HG03175 (cell line): ENCODE results near the gene CASK.
"Not testable (repeated sequence)": the region's sequence is repeated elsewhere in the genome, so short reads cannot be mapped to it uniquely, and the experiment has no call there.

ENCODE experiments used
- ATAC-seq: cut with Tn5 transposase; IDR thresholded peaks from one replicate; pipeline ENCODE4 v1.9.1; 2021; ENCODE audit warnings: mild to moderate bottlenecking, moderate library complexity; ENCODE audit not compliant: unreplicated experiment

CASK gene

DNA sequence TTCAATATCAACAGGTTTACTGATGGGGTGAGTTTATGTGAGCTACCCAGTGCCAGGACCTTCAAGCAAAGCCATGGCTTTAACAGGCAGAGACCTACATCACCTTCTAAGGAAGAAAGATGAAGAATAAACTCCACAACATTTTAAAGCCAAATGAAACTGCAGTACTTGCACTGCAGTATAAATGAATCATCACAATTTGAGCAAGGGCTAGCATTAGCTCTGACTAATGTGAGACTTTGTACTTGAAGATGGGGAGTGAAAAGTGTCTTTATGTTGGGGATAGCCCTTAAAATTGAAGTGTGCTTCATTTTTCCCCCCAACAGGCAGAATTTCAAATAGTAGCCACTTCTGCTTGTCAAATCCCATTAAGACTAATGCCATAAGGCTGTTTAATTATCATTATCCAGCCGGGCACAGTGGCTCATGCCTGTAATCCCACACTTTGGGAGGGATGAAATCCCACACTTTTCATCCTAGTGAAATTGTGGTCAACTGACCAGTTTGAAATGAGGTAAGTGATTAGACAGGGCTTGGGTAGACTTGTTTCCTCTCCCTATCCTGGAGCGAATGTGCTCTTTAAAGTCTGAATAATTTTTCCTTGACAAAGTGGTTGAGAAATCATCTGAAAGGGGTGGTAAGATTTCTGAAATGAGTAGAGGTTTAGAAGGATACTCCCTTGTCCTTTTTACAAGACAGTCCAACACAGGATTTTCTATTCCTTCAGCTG lies 261.8 kb downstream of the CASK start:
- no peak for ATAC-seq

DNA sequence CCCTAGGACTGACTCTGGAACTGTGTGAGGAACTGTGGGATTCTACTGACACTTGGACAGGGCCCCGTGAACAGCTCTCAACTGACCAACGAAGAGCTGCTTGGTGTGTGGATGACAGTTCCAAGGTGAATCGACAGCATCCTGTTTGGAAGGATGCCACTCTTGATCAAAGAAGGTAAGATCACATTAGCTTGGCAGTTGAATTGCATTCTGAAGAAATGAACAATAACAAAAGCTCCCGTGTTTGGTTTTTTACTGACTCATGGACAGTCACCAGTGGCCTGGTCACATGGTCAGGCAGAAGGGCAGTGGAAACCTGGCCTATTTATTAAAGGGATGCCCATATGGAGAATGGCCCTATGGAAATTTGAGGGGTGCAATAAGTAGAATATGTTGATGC lies 267.7 kb downstream of the CASK start:
- no peak for ATAC-seq

DNA sequence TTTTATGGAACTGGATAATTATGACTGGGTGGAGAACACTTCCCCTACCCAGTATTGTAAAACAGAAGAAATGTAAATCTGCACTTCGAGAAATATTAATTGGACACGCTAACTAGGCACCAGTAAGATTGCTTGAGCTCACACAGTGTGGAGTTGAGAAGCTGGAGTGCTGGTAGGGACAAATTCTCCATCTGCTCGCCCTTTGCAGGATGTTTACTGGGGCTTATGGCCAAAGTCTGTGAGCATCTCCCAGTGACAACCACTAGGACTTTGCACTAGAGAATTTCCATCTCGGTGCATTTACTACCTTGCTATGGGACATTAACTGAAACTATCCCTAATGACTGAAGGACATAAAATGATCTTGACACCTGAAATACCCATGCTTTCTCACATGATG lies 268.3 kb downstream of the CASK start:
- ATAC-seq = no peak

DNA sequence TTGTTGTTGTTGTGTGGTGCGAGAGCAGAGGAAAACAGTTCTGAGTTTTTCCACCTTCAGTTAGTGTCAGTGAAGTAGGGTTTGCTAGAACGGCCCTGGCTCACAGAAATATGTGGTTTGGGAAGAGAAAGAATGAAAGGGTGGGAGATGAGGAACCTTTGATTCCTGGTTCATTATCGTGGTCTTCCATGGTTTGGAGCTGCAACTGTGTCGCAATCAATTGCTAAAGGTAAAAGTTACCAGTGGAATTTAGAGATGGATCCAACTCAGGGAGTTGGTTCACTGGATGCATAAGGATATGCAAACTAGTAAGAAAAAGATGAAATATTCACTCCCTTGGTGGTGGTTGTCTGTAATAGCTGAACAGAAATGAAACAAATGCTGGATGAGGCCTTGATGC lies 270.2 kb downstream of the CASK start:
- ATAC-seq = no peak

DNA sequence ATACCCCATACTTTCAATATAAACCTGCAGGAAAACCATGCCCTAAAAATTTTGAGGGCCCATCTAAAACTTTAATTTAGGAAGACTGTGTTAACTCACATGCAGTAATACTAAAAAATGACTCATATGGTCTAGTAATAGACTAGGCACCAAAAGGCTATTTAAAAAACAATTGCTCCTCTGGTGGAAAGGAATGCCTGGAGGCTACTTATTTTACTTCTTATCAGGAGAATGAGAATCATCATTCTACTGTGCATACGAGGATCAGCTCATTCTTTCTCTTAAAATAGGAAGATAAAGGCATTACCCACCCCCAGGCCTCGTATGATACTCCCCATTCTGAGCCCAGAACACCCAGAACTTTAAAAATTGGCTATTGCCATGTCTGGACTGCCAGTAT lies 277.2 kb downstream of the CASK start:
- not testable (repeated sequence) for ATAC-seq

DNA sequence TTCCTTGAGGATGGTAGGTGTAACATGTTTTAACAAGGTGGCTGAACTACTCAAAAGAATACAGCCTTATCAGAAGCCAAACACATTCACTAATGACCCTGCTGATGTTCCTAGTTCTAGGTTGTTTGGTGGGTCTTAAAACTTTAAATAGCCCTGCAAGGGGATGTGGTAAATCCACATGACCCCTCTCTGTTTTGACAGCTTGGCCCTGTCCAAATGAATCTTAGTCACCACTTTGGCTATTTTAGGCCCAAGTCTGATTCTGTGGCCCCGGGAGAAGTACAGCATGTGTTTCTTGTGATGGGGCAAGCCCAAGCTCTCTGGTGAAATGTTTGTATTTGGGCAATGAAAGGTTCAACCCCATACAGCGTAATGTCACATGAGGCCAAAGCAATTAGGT lies 289.1 kb downstream of the CASK start:
- no peak for ATAC-seq

DNA sequence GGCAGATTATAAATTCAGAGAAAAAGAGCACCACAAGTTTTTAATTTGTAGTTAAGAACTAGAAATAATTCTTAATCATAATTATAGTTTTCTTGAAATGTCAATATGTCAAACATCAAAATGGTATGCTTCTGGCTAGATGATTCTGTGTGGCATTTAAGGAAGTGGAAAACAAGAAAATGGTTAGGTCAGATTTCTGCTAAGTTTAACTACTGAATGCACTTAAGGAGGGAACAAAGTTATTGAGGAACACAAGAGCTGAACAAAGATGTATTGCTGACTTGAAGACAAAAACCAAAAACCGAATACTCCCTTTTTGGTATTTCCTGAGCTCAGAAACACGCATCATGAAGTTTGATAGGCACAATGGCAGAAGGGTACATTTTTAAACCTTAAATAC lies 293.3 kb downstream of the CASK start:
- no peak for ATAC-seq

DNA sequence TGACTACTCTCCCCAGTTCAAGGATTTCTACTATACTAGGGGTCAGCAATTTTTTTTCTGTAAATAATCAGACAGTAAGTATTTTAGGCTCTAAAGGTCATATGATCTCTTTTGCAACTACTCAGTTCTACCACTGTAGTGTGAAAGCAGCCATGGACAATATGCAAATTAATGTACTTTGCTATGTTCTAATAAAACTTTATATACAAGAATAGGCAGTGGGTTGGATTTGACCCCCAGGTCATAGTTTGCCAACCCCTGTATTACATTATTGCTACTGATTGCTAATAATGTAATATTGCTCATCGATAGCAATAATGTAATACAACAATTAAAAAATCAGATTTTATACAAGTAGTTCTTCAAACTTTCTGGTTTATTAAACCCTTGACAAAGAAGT lies 293.8 kb downstream of the CASK start:
- no peak for ATAC-seq

DNA sequence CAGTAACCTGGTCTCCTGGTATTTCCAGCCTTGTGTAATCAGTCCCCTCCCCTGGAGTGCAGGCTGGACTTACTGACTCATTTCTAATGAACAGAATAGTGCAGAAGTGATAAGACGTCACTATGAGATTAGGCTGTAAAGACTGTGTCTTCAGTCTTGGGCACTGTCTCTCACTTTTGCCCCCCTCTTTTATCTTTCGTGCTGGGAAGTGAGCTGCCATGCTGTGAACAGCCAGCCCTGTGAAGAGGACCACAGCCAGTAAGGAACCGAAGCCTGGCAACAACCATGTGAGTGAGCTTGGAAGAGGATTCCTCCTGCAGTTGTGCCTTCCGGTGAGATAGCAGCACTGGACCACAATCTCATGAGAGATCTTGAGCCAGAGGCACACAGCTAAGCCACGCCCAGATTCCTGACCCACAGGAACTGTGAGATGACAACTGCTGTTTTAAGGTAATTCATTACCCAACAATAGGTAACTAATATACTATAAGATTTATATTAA lies 302.1 kb downstream of the CASK start:
- no peak for ATAC-seq

DNA sequence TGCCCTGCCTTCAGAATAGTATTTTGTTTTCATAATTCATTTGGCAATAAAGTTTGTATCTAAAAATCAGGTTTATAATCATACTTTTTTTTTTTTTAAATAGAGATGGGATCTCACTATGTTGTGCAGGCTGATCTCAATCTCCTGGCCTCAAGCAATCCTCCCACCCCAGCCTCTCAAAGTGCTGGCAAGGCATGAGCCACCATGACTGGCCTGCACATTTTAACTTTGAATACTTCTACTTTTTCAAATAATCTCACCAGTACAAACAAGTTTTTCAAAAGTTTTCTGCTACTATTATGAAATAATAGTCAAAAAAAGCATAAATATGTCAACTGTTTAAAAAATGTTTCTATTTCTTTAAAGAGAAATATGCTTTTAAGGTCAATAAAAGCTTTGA lies 304.1 kb downstream of the CASK start:
- no peak for ATAC-seq

DNA sequence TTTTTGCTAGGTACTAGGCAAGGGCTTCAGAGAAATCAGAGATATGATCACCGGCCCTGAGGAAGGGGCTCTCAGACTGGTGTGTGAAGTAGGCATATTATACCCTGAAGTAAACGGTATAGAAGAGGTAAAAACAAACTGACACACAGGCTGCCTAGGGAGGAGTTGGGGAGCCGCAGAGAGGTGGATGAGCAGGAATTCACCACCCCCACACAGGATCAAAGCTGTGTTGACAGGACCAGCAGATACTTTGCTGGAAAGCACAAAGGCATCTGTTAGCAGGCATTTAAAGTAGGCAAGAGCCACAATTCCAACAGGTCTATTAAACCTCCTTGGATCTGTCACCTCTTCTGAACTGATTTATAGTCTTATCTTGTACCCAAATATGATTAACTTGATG lies 306.4 kb downstream of the CASK start:
- no peak for ATAC-seq

DNA sequence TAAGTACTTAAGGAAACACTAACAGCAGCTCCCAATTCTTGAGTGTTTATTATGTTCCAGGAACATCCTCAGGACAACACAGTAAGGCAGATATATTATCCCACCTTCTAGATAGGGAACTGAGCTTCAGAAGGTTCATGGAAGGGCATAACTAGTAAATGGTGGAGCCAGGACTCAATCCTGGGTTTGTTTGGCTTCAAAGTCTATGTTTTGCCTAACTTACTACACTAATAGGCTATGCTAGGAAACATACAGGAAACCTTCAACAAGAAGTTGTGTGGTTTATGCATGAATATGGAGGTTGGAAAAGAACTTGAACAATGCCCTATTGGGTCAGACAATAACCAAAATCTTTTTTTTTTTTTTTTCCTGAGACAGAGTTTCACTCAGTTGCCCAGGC lies 307.1 kb downstream of the CASK start:
- no peak for ATAC-seq

DNA sequence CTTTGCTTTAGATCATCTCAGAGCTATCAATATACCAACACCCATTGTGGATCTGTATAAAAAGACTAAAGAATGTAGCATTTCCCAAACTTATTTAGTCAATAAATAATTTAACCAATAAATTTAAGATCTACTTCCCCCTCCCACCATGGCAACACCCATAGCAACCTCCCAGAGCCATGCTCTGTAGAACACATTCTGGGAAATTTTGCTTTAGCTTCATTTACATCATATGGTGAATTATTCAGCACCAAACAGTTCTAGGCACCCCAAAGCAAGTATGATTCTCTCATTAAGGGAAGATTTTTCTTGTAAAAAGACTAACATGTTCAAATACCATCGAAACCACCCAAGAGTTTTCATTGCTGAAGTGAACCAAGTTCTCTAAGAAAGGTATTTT lies 315.1 kb downstream of the CASK start:
- ATAC-seq = no peak

DNA sequence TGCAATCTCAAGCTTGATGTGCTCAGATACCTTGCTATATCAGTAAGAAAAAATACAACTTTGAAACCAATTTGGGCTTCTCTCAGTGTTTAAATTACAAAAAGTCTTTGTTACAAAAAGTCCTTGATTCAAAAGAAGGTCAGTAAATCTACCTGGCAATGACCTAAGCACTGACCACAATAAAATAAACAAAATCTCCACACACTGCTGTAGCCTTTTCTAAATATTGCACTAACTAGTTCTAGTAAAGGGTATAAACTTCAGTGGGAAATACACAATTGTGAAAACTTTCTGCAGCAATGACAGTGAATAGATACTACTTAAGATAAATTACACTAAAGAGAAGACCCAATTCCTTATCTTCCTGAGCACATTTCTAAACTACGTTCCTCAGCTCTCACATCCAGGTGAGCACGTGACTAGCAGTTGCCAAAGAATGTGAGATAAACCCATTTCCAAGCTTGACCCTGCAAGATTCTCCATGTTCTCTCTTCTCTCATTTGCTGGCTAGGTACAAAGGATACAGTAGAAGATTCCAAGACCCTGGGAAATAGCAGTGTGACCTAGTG lies 316.0 kb downstream of the CASK start:
- no peak for ATAC-seq

DNA sequence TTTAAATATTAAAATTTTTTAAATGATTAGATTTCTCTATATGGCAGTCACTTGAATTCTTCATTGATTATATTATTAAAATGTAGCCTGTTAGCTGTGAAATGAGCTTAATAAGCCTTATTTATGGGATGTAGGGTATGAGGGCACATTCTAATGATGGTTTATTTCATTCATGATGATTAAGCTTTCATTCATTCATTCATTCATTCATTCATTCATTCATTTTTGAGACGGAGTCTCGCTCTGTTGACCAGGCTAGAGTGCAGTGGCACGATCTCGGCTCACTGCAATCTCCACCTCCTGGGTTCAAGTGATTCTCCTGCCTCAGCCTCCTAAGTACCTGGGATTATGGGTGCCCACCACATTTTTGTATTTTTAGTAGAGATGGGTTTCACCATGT lies 317.3 kb downstream of the CASK start:
- ATAC-seq = not testable (repeated sequence)

DNA sequence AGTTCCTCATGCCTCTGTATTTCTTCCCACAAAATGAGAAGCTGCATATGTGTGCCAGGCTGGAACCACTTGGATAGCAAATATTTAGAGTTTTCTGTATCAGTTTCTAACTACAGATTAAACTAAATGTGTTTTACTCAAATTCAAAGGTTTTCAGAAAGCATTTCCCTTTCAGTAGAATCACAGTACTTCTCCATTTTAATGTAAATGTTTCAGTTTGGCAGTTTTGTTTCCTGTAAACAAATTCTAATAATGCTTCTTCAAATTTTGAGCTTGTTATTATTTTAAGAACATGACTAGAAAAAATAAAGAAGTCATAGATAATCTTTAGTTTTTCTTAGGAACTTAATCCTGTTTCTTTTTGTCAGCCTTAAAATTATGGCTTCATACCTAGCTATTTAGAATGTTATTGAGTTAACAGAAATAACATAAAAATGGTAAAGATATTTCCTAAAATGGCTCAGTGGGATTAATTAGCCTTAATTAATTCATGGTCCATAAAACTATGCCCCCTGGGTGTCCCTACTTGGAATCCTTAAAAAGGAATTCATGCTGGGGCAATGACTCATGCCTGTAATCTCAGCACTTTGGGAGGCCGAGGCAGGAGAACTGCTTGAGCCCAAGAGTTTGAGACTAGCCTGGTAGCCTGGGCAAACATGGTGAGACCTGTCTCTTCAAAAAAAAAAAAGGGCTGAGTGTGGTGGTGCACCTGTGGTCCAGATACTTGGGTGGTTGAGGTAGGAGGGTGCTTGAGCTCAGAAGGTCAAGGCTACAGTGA lies 318.4 kb downstream of the CASK start:
- no peak for ATAC-seq

DNA sequence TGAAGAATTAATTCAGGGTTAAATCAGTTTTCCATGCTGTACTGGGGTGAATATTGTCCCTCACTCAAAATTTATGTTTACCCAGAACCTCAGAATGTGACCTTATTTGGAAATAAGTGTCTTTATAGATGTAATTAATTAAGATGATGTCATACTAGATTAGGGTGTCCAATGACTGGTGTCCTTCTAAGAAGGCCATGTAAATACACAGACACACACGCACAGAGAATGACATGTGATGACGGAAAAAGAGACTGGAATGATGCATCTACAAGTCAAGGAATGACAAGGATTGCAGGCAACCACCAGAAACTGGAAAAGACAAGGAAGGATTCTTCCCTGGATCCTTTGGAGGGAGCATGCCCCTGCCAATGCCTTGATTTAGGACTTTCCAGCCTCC lies 319.2 kb downstream of the CASK start:
- no peak for ATAC-seq

DNA sequence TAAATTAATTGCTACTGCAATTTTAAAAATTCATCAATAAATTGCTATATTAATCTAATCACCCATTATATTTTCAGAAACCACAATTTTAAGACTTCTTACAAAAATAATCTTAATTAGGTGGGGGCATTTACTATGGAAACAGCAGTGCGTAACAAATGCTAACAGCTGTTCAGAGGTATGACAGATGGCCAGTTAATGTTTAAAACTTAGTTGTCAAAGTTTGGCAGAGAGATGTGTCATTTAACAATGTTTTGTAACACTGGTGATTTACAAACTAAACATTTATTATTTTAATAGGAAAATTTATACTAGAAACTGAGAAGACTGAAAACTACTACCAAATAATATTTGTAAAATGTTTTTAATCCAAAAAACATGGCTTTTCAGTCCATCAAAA lies 319.8 kb downstream of the CASK start:
- no peak for ATAC-seq

DNA sequence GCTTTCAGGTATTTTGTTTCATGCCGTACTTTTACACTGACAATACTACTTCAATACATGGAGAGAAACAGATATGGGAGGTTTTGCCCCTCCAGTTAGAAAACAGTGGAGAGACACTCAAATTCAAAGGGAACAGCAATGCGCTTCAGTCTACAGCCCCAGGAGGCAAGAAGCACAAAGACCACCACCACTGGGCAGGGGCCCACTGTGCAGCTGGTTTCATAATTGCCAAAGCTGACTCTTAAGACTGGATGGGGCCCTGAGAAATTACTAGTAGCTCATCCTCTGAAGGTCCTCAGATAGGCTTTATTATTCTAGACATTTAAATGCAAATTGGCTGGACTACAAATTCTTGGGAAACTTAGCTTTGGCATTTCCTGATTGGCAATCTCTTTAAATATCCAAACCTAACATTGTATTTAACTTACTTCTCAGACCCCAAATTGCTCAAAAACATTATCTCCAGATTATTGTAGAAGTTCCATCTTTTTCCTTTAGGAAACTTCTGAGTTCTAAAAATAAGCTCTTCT lies 320.5 kb downstream of the CASK start:
- no peak for ATAC-seq

DNA sequence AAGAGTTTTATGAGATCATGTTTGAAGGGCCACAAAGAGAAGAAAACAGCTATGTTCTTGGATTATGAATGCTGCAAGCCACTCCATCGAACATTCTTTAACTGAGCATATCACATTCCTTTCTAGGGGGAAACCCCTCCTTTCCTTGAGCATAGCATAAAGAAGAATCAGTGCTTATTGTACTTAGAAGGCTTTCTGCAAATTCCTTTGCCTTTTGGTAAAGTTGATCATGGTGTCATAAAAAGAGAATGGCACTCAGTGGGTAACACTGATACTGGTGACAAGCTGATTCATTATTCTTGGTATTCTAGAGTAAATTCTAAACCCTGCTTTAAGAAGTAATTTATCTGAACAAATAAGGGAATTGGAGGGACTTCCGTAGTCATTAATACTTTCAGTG lies 323.1 kb downstream of the CASK start:
- ATAC-seq = no peak

DNA sequence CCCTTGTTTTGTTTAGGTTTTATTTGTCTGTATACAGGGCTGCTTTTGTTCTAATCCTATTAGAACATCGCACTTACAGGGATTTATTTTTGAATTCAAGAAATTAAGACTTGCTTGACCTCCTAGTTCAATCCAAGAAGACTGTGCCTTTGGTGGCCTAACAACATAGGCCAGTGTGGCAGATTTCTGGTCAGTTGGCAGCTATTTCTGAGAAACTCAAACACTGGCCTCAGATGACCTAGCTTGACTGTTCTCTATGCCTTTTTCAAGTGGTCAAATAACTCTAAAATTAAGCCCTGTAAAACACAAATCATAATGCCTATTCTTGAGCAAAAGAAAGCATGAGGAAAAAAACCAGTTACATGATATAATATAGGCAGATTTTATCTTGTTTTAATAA lies 323.8 kb downstream of the CASK start:
- ATAC-seq = no peak

DNA sequence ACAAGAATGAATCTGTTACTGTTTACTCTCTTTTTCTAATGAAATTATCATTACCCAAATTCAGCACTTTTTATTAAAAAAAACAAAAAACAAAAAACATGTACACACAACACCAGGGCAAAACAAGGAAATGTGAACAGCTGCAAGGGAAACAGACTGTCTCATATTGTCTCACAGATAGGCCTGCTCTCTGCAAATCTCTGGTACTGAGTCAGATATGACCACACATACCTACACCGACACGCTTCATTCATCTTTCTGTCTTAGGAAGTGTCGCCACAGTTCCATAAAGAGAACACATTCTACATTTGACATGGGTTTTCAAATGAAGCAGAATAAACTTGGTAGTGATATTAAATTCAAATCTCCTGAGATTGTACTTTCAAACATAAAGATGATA lies 326.8 kb downstream of the CASK start:
- peak; percentile 98 for ATAC-seq
